HCT116 (cell line): ENCODE results near the gene DEFB116. TPM values are rescaled to one million over a fixed set of nuclear protein-coding genes. Genes with fewer than 3 reads are reported as not detected.

Source experiments
- CEBPB ChIP-seq: IDR thresholded peaks from 2 replicates; pipeline ENCODE4 v1.6.1; 2012; ENCODE audit warnings: low read depth
- RAD21 ChIP-seq: IDR thresholded peaks from 2 replicates; pipeline ENCODE4 v1.6.1; 2012; ENCODE audit warnings: low read depth, mild to moderate bottlenecking
- REST ChIP-seq: IDR thresholded peaks from 2 replicates; pipeline ENCODE4 v1.6.1; 2012; ENCODE audit warnings: low read depth
- TCF7L2 ChIP-seq: IDR thresholded peaks from 2 replicates; pipeline ENCODE4 v1.7.0; 2011; ENCODE audit warnings: borderline replicate concordance, inconsistent platforms; ENCODE audit not compliant: insufficient read depth, insufficient read length; ENCODE audit errors: extremely low read depth
- ZNF274 ChIP-seq: fragments of 200-500 bp; sonication (Bioruptor generic); IDR thresholded peaks from 2 replicates; pipeline ENCODE4 v1.6.1; 2014; ENCODE audit warnings: mild to moderate bottlenecking, low read depth, low read length, inconsistent platforms
- total RNA-seq: library from RNA; stranded (reverse); gene quantifications from one replicate; pipeline ENCODE4 v1.2.1, GENCODE V29; 2021; ENCODE audit not compliant: unreplicated experiment

The DEFB116 gene
- total RNA-seq, 1 experiment from 2014 or later = not detected

DNA sequence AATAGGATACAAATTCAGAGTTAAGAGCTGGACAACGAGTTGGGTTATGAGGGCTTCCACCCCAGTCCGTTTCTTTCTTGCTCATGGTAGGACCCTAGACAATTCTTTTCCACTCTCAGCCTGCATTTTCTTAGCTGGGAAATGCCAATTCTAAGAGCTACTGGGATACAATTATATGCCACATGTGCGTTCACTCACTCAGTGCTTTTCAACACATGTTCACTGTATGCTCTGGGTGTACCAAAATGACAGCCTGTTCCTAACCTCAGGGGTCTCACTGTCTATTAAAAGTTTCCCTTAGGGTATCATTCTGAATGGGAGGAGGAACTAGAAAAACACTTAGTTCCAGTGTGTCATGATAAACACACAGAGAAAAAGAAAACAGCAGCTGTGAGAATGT, 51.4 kb downstream of the DEFB116 start (continued):
- TF ChIP-seq RAD21 (no peak), ZNF274 (no peak), TCF7L2 (no peak), CEBPB (no peak), REST (no peak)

Other genes starting within 250 kb of the DEFB116 start
- not detected for gene DEFB115, start 50.9 kb downstream of the DEFB116 start, total RNA-seq
- gene DEFB118, start 60.0 kb upstream of the DEFB116 start, total RNA-seq = not detected
- gene DEFB119, start 82.0 kb upstream of the DEFB116 start, total RNA-seq = not detected
- gene DEFB121, start 97.6 kb upstream of the DEFB116 start, total RNA-seq = not detected
- not detected for gene DEFB123, start 132.0 kb upstream of the DEFB116 start, total RNA-seq
- gene DEFB124, start 166.5 kb upstream of the DEFB116 start, total RNA-seq = not detected
- not detected for gene REM1, start 166.7 kb upstream of the DEFB116 start, total RNA-seq
- gene HM13, start 205.9 kb upstream of the DEFB116 start, total RNA-seq = 183 TPM